HL-60/S4 treated with retinoic acid at 250 ng/mL for 4 days and 3 days (cell line): ENCODE measurements around the gene SLC20A1.

Experiments used
- in situ Hi-C: fragments of 300-500 bp; cut with MboI; formaldehyde crosslinking; loops from 2 replicates; pipeline ENCODE4 v1.7.0; 2022; ENCODE audit warnings: low sequenced_read_pairs

Gene SLC20A1

DNA sequence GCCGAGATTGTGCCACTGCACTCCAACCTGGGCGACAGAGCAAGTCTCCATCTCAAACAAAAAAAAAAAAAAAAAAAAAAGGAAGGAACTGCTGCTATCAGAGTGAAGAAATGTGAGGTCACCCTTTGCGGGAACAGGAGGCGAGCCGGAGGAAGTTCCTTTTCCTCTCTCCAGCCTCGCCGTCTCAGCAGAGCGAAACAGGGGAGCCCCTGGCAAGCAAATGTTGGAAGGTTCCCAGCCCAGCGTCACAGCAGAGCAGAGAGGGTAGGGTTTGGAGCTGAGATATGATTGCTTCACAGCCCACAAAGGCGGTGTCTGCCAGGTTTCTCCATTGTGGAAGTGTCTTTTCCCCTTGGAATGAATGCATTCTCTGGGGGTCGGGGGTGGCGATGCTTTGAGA is 28.5 kb downstream of the SLC20A1 start:
- in situ Hi-C loops = no loop called here

- in situ Hi-C loops = no loop called here
These were observed 33.7 kb downstream of the SLC20A1 start for GRCh38 chr2:112679484-112679883.

- in situ Hi-C loops = no loop called here
These were observed 34.9 kb downstream of the SLC20A1 start for GRCh38 chr2:112680666-112681101.

- in situ Hi-C loops = no loop called here
These were observed 36.4 kb downstream of the SLC20A1 start for GRCh38 chr2:112682101-112682500.

DNA sequence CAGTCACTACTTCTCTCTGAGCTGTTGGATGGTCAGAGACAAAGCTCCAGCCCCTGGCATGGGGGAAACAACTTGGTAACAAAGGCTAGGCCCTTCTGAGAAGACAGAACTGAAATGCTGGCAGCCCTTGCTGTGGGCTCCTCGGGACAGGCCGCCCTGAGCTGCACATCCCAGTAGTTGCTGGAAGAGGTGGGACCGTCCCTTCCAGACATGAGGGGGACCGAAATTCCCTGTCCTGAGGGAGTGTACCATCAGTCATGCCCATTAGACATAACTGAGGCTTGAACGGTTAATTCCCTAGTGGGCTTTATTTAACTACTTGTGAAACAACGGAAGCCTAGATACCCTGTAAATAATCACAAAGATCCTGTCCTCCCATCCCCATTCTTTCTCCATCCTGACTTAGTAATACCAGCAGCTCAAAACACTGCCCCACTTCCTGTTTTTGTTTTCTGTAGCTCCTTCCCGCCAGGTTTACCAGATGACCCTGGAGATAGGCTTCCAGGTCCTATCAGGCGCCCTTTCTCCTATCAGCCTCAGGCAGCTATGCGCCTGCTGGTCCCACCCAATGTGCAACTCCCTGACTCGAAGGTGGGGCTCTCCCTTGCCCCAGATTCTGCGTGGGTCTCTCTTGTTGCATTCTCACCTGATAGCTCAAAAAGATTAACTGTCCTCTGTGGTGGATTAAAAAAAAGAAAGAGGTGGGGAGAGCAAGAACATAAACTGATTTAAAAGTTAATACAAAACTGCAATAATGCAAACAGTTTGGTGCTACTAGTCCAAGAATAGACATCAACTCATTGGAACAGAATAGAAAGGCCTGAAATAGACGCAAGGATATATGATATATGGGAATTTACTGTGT is 38.0 kb downstream of the SLC20A1 start:
- in situ Hi-C loops = no loop called here

DNA sequence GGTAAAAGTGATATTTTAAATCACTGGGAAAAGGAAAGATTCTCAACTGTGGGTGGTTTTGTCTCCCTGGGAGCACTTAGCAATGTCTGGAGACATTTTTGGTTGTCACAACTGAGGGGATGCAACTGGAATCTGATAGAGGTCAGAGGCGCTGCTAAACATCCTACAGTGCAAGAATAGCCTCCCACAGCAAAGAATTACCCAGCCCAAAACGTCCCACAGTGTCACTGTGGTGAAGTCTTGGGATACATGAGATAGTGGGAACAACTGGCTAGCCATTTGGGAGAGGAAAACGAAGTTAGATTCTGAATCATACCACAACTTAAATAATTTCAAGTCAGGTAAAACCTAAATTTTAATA is 38.7 kb downstream of the SLC20A1 start:
- in situ Hi-C loops = no loop called here

- in situ Hi-C loops = no loop called here
These were observed 39.6 kb downstream of the SLC20A1 start for GRCh38 chr2:112685271-112685884.

DNA sequence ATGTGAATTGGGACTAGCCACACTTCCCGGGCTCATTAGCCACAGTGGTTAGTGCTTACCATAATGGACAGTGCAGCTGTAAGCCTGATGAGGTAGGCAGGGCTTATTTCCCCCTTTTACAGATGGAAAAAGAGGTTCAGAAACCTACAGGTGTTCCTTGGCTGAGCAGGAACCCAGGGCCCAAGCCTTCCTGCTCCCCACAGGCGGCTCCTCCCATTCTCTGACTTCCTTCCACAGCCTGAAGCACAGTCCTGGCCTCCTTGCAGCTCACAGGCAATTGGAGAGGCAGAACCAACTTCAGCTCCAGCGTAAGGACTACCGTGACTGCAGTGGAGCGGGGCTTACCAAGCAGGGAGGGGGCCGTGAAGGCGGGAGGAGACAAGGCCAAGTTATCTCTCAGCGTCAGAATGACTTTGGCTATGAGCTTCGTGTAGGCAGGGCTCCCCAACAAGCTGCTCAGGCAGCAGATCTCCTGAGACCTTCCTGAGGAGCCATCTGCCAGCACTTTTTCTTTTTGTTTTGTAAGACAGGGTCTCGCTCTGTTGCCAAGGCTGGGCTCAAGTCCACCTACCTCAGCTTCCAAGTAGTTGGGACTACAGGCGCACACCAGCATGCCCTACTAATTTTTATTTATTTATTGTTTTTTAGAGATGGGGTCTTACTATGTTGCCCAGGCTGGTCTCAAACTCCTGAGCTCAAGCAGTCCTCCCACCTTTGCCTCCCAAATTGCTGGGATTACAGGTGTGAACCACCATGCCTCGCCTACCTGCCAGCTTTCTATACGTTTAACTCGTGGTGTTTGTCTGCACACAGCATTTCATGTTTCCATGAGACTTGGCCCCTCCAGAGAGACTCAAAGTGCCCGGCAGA is 40.8 kb downstream of the SLC20A1 start:
- in situ Hi-C loops = no loop called here

- in situ Hi-C loops = no loop called here
These were observed 41.8 kb downstream of the SLC20A1 start for GRCh38 chr2:112687522-112687921.

GRCh38 chr2:112688086-112688880 is 42.5 kb downstream of the SLC20A1 start:
- in situ Hi-C loops = no loop called here

DNA sequence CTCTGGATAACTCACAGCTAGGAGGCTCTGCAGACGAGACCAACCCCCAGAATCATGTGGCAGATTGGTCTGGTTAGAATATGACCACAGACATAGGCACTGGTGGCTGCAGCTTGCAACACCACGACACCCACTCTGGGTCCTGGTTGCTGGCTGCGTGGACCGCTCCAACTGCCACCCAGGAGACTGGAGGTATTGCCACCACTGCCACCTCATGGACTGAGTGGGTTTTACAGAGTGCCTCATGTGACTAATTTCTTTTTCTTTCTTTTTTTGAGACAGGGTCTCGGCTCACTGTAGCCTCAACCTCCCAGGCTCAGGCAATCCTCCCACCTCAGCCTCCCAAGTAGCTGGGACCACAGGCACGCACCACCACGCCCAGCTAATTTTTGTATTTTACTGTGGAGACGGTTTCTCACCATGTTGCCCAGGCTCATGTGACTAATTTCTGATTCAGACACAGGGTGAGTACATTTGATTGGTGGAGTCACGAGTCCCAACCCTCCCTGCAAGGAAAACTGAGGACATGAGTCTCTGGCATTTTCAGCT is 45.2 kb downstream of the SLC20A1 start:
- in situ Hi-C loops = no loop called here

DNA sequence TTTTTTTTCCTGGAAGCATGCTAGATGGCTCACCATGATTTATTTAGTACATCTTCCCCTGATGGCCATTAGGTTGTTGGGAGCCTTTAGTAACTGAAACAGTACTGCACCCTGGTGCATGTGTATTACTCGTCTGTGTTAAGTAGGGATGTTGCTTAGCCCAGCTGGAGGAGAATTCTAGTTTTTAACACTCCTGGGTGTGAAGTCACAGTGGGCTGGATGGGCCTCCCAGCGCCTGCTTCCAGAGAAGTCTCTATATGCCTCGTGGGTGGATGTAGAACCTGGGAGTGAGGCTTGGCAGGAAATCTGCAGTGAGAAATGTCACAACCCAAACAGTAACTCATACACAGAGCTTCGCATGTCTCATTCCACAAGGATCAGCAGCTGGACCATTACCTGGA is 46.1 kb downstream of the SLC20A1 start:
- in situ Hi-C loops = no loop called here

- in situ Hi-C loops = no loop called here
These were observed 46.8 kb downstream of the SLC20A1 start for GRCh38 chr2:112692495-112692911.

GRCh38 chr2:112692918-112693317 is 47.2 kb downstream of the SLC20A1 start:
- in situ Hi-C loops = no loop called here

GRCh38 chr2:112693596-112693995 is 47.9 kb downstream of the SLC20A1 start:
- in situ Hi-C loops = no loop called here

GRCh38 chr2:112694182-112694581 is 48.4 kb downstream of the SLC20A1 start:
- in situ Hi-C loops = no loop called here

DNA sequence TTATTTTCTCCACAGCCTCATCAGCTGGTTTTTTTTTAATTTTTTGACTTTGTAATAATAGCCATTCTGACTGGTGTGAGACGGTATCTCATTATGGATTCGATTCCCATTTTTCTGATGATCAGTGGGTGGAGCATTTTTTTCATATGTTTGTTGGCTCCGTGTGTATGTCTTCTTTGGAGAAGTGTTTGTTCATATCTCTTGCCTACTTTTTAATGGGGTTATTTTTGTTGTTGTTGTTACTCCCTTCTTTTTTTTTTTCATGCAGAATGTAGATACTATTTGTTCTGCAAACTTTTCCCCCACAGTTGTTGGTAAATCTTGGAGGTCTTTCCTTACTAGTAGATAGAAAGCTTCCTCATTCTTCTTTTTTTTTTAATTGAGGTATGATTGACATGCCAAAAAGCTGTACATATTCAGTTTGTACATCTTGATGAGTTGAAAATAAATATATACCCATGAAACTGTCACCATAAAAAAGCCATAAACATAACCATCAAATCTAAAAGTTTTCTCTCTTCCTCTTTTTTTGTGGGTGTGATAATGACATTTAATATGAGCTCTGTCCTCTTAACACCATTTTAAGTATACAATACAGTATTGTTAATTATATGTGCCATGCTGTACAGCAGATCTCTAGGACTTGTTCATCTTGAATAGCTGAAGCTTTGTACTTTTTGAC is 53.2 kb downstream of the SLC20A1 start:
- in situ Hi-C loops = no loop called here

- in situ Hi-C loops = loop anchor here (25.0 kb wide), 1 partner anchor 88 kb away; no protein-coding TSS in a partner anchor
These were observed 54.4 kb downstream of the SLC20A1 start for GRCh38 chr2:112699984-112700667.

- in situ Hi-C loops = loop anchor here (25.0 kb wide), 1 partner anchor 89 kb away; no protein-coding TSS in a partner anchor
These were observed 55.3 kb downstream of the SLC20A1 start for GRCh38 chr2:112701052-112701451.
